GM18907 (cell line): ENCODE results near the gene TMBIM1.
A peak's percentile ranks its signal among the peaks of the same experiment; 100 is the strongest.
"Not testable (repeated sequence)": the region's sequence is repeated elsewhere in the genome, so short reads cannot be mapped to it uniquely, and the experiment has no call there.

Experiments used
- ATAC-seq: cut with Tn5 transposase; IDR thresholded peaks from one replicate; pipeline ENCODE4 v1.9.1; 2021; ENCODE audit warnings: mild to moderate bottlenecking, moderate library complexity; ENCODE audit not compliant: unreplicated experiment

The TMBIM1 gene

GRCh38 chr2:218319813-218320365 is 27.6 kb upstream of the TMBIM1 start:
- ATAC-seq = no peak

GRCh38 chr2:218318241-218318640 is 25.9 kb upstream of the TMBIM1 start:
- no peak for ATAC-seq

GRCh38 chr2:218317835-218318234 is 25.5 kb upstream of the TMBIM1 start:
- ATAC-seq = no peak

GRCh38 chr2:218317303-218317630 is 25.0 kb upstream of the TMBIM1 start:
- ATAC-seq = no peak

- no peak for ATAC-seq
Measured at GRCh38 chr2:218315397-218315796, 23.1 kb upstream of the TMBIM1 start.

- ATAC-seq = not testable (repeated sequence)
Measured at GRCh38 chr2:218314764-218315163, 22.5 kb upstream of the TMBIM1 start.

GRCh38 chr2:218313356-218313755 is 21.1 kb upstream of the TMBIM1 start:
- no peak for ATAC-seq

- no peak for ATAC-seq
Measured at GRCh38 chr2:218312267-218312756, 20.0 kb upstream of the TMBIM1 start.

GRCh38 chr2:218311541-218312266 is 19.4 kb upstream of the TMBIM1 start:
- not testable (repeated sequence) for ATAC-seq

GRCh38 chr2:218310853-218311540 is 18.7 kb upstream of the TMBIM1 start:
- no peak for ATAC-seq

GRCh38 chr2:218307415-218308090 is 15.2 kb upstream of the TMBIM1 start:
- no peak for ATAC-seq

GRCh38 chr2:218306184-218306920 is 14.0 kb upstream of the TMBIM1 start:
- ATAC-seq = no peak

GRCh38 chr2:218305383-218305782 is 13.1 kb upstream of the TMBIM1 start:
- no peak for ATAC-seq

- peak; percentile 65 for ATAC-seq
Measured at GRCh38 chr2:218301176-218301819, 9.0 kb upstream of the TMBIM1 start.

GRCh38 chr2:218300141-218300540 is 7.8 kb upstream of the TMBIM1 start:
- ATAC-seq = no peak

GRCh38 chr2:218298314-218298875 is 6.1 kb upstream of the TMBIM1 start:
- no peak for ATAC-seq

GRCh38 chr2:218296847-218297246 is 4.5 kb upstream of the TMBIM1 start:
- no peak for ATAC-seq

GRCh38 chr2:218296200-218296599 is 3.9 kb upstream of the TMBIM1 start:
- ATAC-seq = no peak

- no peak for ATAC-seq
Measured at GRCh38 chr2:218295029-218295428, 2.7 kb upstream of the TMBIM1 start.

GRCh38 chr2:218294430-218295022 is 2.2 kb upstream of the TMBIM1 start:
- no peak for ATAC-seq
